Psoas muscle (tissue), 8 donors: Measurements from ENCODE around the gene TMEM175. TPM values are rescaled to one million over a fixed set of nuclear protein-coding genes. Genes with fewer than 3 reads are reported as not detected.

Experiments used
- ATAC-seq, 4 donors: fragments of 200-7000 bp; cut with Tn5 transposase; one replicate each; pipeline ENCODE4 v1.9.1; 2020; ENCODE audit warnings: moderate library complexity in 3 of 4, mild to moderate bottlenecking in 2 of 4
- DNase-seq, 2 donors: peaks; one replicate each; pipeline ENCODE4 v3.0.0-alpha.2; 2020
- H3K27ac ChIP-seq: fragments of 200-600 bp; one replicate; pipeline ENCODE4 v1.8.0; 2022
- H3K27me3 ChIP-seq, 3 donors: fragments of 200-600 bp in 1 of 3; one replicate each; pipeline versions ENCODE4 v1.6.1 to v1.8.0; 2013 to 2022; ENCODE audit warnings: low read length in 2 of 3, mild to moderate bottlenecking in 2 of 3, moderate library complexity in 1 of 3; ENCODE audit not compliant: insufficient read depth in 3 of 3
- H3K36me3 ChIP-seq, 2 donors: fragments of 200-600 bp in 1 of 2; one replicate each; pipeline versions ENCODE4 v1.6.1 to v1.8.0; 2013 to 2022; ENCODE audit warnings: low read depth in 1 of 2, mild to moderate bottlenecking in 1 of 2, moderate library complexity in 1 of 2; ENCODE audit not compliant: insufficient read depth in 1 of 2
- H3K4me1 ChIP-seq: fragments of 200-600 bp; one replicate; pipeline ENCODE4 v1.8.0; 2022
- H3K4me3 ChIP-seq: fragments of 200-600 bp; one replicate; pipeline ENCODE4 v1.8.0; 2022; ENCODE audit warnings: mild to moderate bottlenecking
- H3K9me3 ChIP-seq: fragments of 200-600 bp; one replicate; pipeline ENCODE4 v1.8.0; 2022
- CTCF ChIP-seq: fragments of 200-600 bp; IDR thresholded peaks from one replicate; pipeline ENCODE4 v1.8.0; 2022; ENCODE audit warnings: antibody characterized with exemption
- WGBS, 3 donors: extraction: QIAGEN DNeasy Blood & Tissue Kit; methylation state at CpG; one replicate each; pipeline versions ENCODE4 v1.1.6 to v1.1.7; 2013; 5-methylcytosine and 5-hydroxymethylcytosine counted together
- intact Hi-C, 2 donors: fragments of 100-400 bp; cut with DNase I; formaldehyde crosslinking; loops; one replicate each; pipeline versions ENCODE4 v1.11.0 to v1.14.2; 2022
- polyA plus RNA-seq, 3 donors: library from polyadenylated mRNA; stranded (reverse); fragments of 200-250 nt; gene quantifications; one replicate each; pipeline ENCODE4 v1.2.3, GENCODE V29; 2013
- total RNA-seq, 4 donors: library from RNA; stranded (reverse); fragmentation: NEBNext Ultra II Directional in 2 of 4; extraction: Animal tissue kit (Norgen Biotek cat#: 25700) in 2 of 4; gene quantifications; one replicate each; pipeline versions ENCODE4 v1.2.1 to v1.2.4, GENCODE V29; 2021 to 2023
- donor health status: healthy with polysubstance abuse.
- donor health status: DM: no; HTN: no; CAD: no; lungs with moderate emphysema.
- donor health status: Bipolar disorder and iron deficiency.
- donor health status: healthy.
- donor health status: DM: yes; HTN: yes; CAD: no.
- donor health status: DM: no; HTN: no; CAD: no.
- donor health status: DM: no; HTN: no; CAD: no.
- donor health status: DM: yes; HTN: yes; CAD: no.

TMEM175 gene
- total and polyA plus RNA-seq, 7 donors, result 8.7 to 23.9 (median 14.3) TPM

GRCh38 chr4:888029-888428, 44.2 kb upstream of the TMEM175 start:
- DNase-seq (no peak), ATAC-seq (no peak)
- WGBS, 3 donors, result 94 to 97% (median 96%) methylated on average over 23 of the region's 23 CpGs
- peaks cover 2 to 84% of the 10 kb centered on the region in 2 donors for H3K36me3 ChIP-seq
- no peaks in the 10 kb centered on the region for H3K9me3 ChIP-seq
- intact Hi-C loops, result no loop called here
- no peak overlapping the region for H3K27ac ChIP-seq
- no peaks in the 10 kb centered on the region for H3K27me3 ChIP-seq
- no peak overlapping the region for H3K4me3 ChIP-seq
- no peak for TF ChIP-seq CTCF
- no peaks in the 10 kb centered on the region for H3K4me1 ChIP-seq

- 94 to 96% (median 94%) methylated on average over 15 to 16 of the region's 16 CpGs for WGBS, 3 donors
- H3K27me3 ChIP-seq, result no peaks in the 10 kb centered on the region
- no peak for TF ChIP-seq CTCF
- no peaks in the 10 kb centered on the region for H3K4me1 ChIP-seq
- peaks cover 2 to 78% of the 10 kb centered on the region in 2 donors for H3K36me3 ChIP-seq
- ATAC-seq, result no peak
- H3K4me3 ChIP-seq, result no peak overlapping the region
- no peaks in the 10 kb centered on the region for H3K9me3 ChIP-seq
- no peak for DNase-seq
- H3K27ac ChIP-seq, result no peak overlapping the region
- intact Hi-C loops, result no loop called here
Observed at GRCh38 chr4:889516-889915, 42.7 kb upstream of the TMEM175 start.

- Histone ChIP-seq H3K27me3 (no peaks in the 10 kb centered on the region), H3K4me1 (no peaks in the 10 kb centered on the region), H3K36me3 (peaks cover 2 to 76% of the 10 kb centered on the region in 2 donors), H3K4me3 (no peak overlapping the region), H3K27ac (no peak overlapping the region), H3K9me3 (no peaks in the 10 kb centered on the region)
- intact Hi-C loops, result no loop called here
- no peak for TF ChIP-seq CTCF
- no peak for ATAC-seq
- DNase-seq, result no peak
- 88 to 97% (median 93%) methylated on average over 20 to 22 of the region's 22 CpGs for WGBS, 3 donors
Observed at GRCh38 chr4:890036-890695, 42.1 kb upstream of the TMEM175 start.

GRCh38 chr4:891747-892146, 40.5 kb upstream of the TMEM175 start:
- no peak overlapping the region for H3K27ac ChIP-seq
- H3K27me3 ChIP-seq, result no peaks in the 10 kb centered on the region
- no peaks in the 10 kb centered on the region for H3K4me1 ChIP-seq
- WGBS, 3 donors, result 88 to 92% (median 91%) methylated on average over 10 of the region's 10 CpGs
- H3K36me3 ChIP-seq, result peaks cover 2 to 76% of the 10 kb centered on the region in 2 donors
- no peak overlapping the region for H3K4me3 ChIP-seq
- no peak for ATAC-seq
- intact Hi-C loops, result no loop called here
- H3K9me3 ChIP-seq, result no peaks in the 10 kb centered on the region
- TF ChIP-seq CTCF, result no peak
- no peak for DNase-seq

- no peaks in the 10 kb centered on the region for H3K4me1 ChIP-seq
- H3K36me3 ChIP-seq, result peaks cover 2 to 80% of the 10 kb centered on the region in 2 donors
- DNase-seq (no peak), ATAC-seq (no peak)
- H3K9me3 ChIP-seq, result no peaks in the 10 kb centered on the region
- no peak overlapping the region for H3K27ac ChIP-seq
- no peak overlapping the region for H3K4me3 ChIP-seq
- TF ChIP-seq CTCF, result no peak
- 92 to 95% (median 93%) methylated on average over 9 to 10 of the region's 10 CpGs for WGBS, 3 donors
- intact Hi-C loops, result no loop called here
- H3K27me3 ChIP-seq, result no peaks in the 10 kb centered on the region
Observed at GRCh38 chr4:892780-893179, 39.5 kb upstream of the TMEM175 start.
